Astrocyte of the spinal cord (primary cell): ENCODE data around the gene SMARCA1.
"Not testable (repeated sequence)": the region's sequence is repeated elsewhere in the genome, so short reads cannot be mapped to it uniquely, and the experiment has no call there.

Experiments used
- DNase-seq: peaks from one replicate; pipeline ENCODE4 v3.0.0; 2011; ENCODE audit warnings: low read depth, low spot score
- H3K4me3 ChIP-seq: 2 replicates; pipeline ENCODE4 v1.5.1; 2011; ENCODE audit warnings: low read depth, mild to moderate bottlenecking, low read length, moderate library complexity
- CTCF ChIP-seq: IDR thresholded peaks from 2 replicates; pipeline ENCODE4 v1.5.1; 2012; ENCODE audit warnings: low read depth, mild to moderate bottlenecking, low read length, inconsistent platforms
- in situ Hi-C: cut with HindIII; loops from 2 replicates; pipeline ENCODE4 v1.10.0; 2017; ENCODE audit warnings: low sequenced_read_pairs

The SMARCA1 gene

GRCh38 chrX:129523079-129523911 is at the start of gene SMARCA1:
Gene SMARCA1 (minus strand): TSS chrX:129523490. CDS start chrX:129523370, 120 bp downstream.
- in situ Hi-C loops, result no loop called here
- H3K4me3 ChIP-seq, result peak within 1 kb of the TSS; percentile 78
- DNase-seq, result peak; percentile 59
- TF ChIP-seq CTCF, result no peak

- DNase-seq, result no peak
- TF ChIP-seq CTCF, result no peak
- H3K4me3 ChIP-seq, result no peak overlapping the region
- in situ Hi-C loops, result no loop called here
Measured at GRCh38 chrX:129572422-129572821, 49.1 kb upstream of the SMARCA1 start.

GRCh38 chrX:129568349-129568748 is 45.1 kb upstream of the SMARCA1 start:
- no peak for DNase-seq
- in situ Hi-C loops, result no loop called here
- TF ChIP-seq CTCF, result no peak
- no peak overlapping the region for H3K4me3 ChIP-seq

- in situ Hi-C loops, result no loop called here
- H3K4me3 ChIP-seq, result no peak overlapping the region
- TF ChIP-seq CTCF, result no peak
- DNase-seq, result peak; percentile 37
Measured at GRCh38 chrX:129566073-129566472, 42.8 kb upstream of the SMARCA1 start.

- in situ Hi-C loops, result no loop called here
- DNase-seq, result peak; percentile 26
- no peak overlapping the region for H3K4me3 ChIP-seq
- no peak for TF ChIP-seq CTCF
Measured at GRCh38 chrX:129565046-129565650, 41.9 kb upstream of the SMARCA1 start.

GRCh38 chrX:129564345-129564744 is 41.1 kb upstream of the SMARCA1 start:
- in situ Hi-C loops, DNase-seq, H3K4me3 ChIP-seq: not testable (repeated sequence)

- in situ Hi-C loops, result no loop called here
- no peak for TF ChIP-seq CTCF
Measured at GRCh38 chrX:129561453-129561852, 38.2 kb upstream of the SMARCA1 start.

More at GRCh38 chrX:129561453-129561852, 38.2 kb upstream of the SMARCA1 start:
- no peak for DNase-seq
- no peak overlapping the region for H3K4me3 ChIP-seq
